Parathyroid adenoma (tissue), 2 donors: Measurements from ENCODE around the gene MTSS2.

Experiments used
- H2AFZ ChIP-seq: fragments of 300-600 bp; sonication (generic); one replicate; pipeline ENCODE4 v1.7.0; 2017; ENCODE audit warnings: antibody characterized with exemption, mild to moderate bottlenecking
- H3K27ac ChIP-seq: fragments of 300-600 bp; sonication (generic); one replicate; pipeline ENCODE4 v1.7.0; 2017
- H3K27me3 ChIP-seq: fragments of 300-600 bp; sonication (generic); one replicate; pipeline ENCODE4 v1.7.0; 2017; ENCODE audit warnings: low read length; ENCODE audit not compliant: control insufficient read depth, insufficient read depth
- H3K36me3 ChIP-seq: fragments of 300-600 bp; sonication (generic); one replicate; pipeline ENCODE4 v1.7.0; 2017; ENCODE audit warnings: low read length; ENCODE audit not compliant: control insufficient read depth, insufficient read depth
- H3K4me1 ChIP-seq: fragments of 300-600 bp; sonication (generic); one replicate; pipeline ENCODE4 v1.7.0; 2017; ENCODE audit warnings: control low read depth
- H3K4me2 ChIP-seq: fragments of 300-600 bp; sonication (generic); one replicate; pipeline ENCODE4 v1.7.0; 2017; ENCODE audit warnings: low read length
- H3K4me3 ChIP-seq: fragments of 300-600 bp; sonication (generic); one replicate; pipeline ENCODE4 v1.7.0; 2017; ENCODE audit warnings: low read depth, low read length
- H3K79me2 ChIP-seq: fragments of 300-600 bp; sonication (generic); one replicate; pipeline ENCODE4 v1.7.0; 2017; ENCODE audit warnings: control low read depth
- H3K9ac ChIP-seq: fragments of 300-600 bp; sonication (generic); one replicate; pipeline ENCODE4 v1.7.0; 2017; ENCODE audit warnings: mild to moderate bottlenecking
- H3K9me3 ChIP-seq: fragments of 300-600 bp; sonication (generic); one replicate; pipeline ENCODE4 v1.7.0; 2017; ENCODE audit warnings: low read length; ENCODE audit not compliant: control insufficient read depth
- TF ChIP-seq, protein P1 (sequence below): fragments of 300-600 bp; sonication (generic); IDR thresholded peaks from one replicate; pipeline ENCODE4 v1.7.0; 2017; ENCODE audit warnings: antibody characterized with exemption, mild to moderate bottlenecking
- donor health status: primary hyperparathyroidism.

MTSS2 gene

DNA sequence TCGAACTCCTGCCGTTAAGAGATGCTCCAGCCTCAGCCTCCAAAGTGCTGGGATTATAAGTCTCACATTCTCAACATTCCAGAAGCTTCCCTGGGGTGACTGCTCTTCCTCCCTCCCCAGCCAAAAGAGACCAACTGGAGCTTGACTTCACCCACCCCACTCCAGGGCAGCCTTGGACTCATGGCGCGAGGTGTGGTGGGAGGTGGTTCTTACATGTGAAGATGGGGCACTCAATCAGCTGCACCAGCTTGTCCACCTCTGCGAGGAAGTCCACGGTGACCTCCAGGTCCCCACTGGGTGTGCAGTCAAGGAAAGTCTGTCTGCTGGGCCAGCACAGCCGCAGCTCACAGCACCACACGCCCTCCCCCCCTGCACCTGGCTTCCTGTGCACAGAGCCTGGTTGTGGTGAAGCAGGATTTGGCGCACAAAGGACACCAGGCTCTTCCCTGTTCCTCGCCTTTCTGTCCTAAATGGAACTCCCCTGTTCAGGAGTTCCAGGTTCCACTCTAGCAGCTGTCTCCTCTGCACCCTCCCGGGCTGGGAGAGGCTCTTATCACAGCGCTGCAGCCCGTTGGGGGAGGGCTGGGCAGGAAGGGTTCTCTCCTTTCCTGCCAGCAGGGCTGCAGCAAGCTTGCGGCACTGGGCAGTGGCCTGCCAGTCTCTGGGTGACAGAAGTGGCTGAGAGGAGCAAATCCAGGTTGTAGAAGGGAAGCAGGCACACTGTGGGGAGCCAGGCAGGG, 9.6 kb upstream of the MTSS2 start:
- peaks cover 11% of the 10 kb centered on the region for H3K4me1 ChIP-seq
- no peaks in the 10 kb centered on the region for H3K9me3 ChIP-seq
- TF ChIP-seq, protein P1, sequence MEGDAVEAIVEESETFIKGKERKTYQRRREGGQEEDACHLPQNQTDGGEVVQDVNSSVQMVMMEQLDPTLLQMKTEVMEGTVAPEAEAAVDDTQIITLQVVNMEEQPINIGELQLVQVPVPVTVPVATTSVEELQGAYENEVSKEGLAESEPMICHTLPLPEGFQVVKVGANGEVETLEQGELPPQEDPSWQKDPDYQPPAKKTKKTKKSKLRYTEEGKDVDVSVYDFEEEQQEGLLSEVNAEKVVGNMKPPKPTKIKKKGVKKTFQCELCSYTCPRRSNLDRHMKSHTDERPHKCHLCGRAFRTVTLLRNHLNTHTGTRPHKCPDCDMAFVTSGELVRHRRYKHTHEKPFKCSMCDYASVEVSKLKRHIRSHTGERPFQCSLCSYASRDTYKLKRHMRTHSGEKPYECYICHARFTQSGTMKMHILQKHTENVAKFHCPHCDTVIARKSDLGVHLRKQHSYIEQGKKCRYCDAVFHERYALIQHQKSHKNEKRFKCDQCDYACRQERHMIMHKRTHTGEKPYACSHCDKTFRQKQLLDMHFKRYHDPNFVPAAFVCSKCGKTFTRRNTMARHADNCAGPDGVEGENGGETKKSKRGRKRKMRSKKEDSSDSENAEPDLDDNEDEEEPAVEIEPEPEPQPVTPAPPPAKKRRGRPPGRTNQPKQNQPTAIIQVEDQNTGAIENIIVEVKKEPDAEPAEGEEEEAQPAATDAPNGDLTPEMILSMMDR: no peak
- H2AFZ ChIP-seq: no peak overlapping the region
- H3K36me3 ChIP-seq: no peaks in the 10 kb centered on the region
- H3K79me2 ChIP-seq: no peaks in the 10 kb centered on the region
- H3K4me3 ChIP-seq: no peak overlapping the region
- H3K27me3 ChIP-seq: no peaks in the 10 kb centered on the region
- no peak overlapping the region for H3K9ac ChIP-seq
- no peak overlapping the region for H3K4me2 ChIP-seq
- H3K27ac ChIP-seq: no peak overlapping the region

DNA sequence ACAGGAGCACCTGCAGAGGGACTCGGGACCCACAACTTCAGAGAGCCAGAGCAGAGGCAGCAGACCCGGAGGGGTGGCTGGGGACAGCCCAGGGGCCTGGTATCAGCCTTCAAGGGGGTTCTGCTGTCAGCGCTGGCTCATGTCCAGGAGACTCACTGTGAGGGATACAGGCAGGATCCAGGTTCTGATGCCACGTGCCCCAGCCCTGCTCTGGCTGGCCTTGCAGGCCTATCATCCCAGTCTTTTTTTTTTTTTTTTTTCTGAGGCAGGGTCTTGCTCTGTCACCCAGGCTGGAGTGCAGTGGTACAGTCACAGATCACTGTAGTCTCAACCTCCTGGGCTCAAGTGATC, 9.0 kb upstream of the MTSS2 start:
- no peak overlapping the region for H3K4me3 ChIP-seq
- no peak overlapping the region for H3K9ac ChIP-seq
- TF ChIP-seq, protein P1: no peak
- no peaks in the 10 kb centered on the region for H3K36me3 ChIP-seq
- H3K79me2 ChIP-seq: no peaks in the 10 kb centered on the region
- no peak overlapping the region for H3K27ac ChIP-seq
- no peak overlapping the region for H2AFZ ChIP-seq
- H3K27me3 ChIP-seq: no peaks in the 10 kb centered on the region
- no peak overlapping the region for H3K4me2 ChIP-seq
- peaks cover 11% of the 10 kb centered on the region for H3K4me1 ChIP-seq
- H3K9me3 ChIP-seq: no peaks in the 10 kb centered on the region

DNA sequence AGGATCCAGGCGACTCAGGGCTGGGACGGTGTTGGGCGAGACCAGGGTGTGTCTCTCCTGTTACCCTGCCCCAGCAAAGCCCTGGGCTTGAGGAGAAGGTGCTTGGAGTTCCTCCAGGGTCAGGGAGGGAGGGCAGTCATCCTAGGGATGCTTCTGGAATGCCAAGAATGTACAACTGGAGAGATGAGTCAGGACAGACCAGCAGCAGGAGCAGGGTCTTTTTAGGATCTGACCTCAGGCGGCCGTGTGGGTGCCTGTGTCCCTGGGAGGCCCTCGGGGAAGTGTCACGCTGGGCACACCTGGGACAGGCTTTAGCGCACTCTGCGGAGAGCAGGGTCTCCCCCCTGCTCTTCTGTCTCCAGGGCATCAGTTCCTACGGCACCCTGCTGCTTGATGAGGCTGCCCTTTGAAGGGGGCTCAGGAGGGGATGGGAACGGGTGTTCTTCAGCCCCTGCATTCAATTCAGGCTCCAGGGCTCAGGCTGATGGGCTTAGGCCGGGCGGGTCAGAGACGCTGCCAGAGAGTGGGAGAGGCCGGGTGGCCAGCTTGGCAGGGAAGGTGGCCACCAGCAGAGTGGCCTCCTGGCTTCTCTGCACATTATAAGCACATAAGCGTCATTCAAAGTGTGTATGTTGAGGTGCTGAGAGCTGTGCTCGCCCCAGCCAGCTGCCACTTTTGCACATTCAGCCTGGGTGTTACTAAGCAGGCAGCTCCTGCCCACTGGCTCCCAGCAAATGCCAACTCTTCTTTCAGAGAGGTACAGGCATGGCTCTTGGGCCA, 8.4 kb upstream of the MTSS2 start:
- Histone ChIP-seq H3K27me3 (no peaks in the 10 kb centered on the region), H3K36me3 (no peaks in the 10 kb centered on the region), H3K4me3 (no peak overlapping the region), H2AFZ (no peak overlapping the region), H3K79me2 (no peaks in the 10 kb centered on the region), H3K9me3 (no peaks in the 10 kb centered on the region), H3K9ac (no peak overlapping the region), H3K4me1 (peaks cover 11% of the 10 kb centered on the region), H3K4me2 (no peak overlapping the region), H3K27ac (no peak overlapping the region)
- TF ChIP-seq, protein P1: no peak

DNA sequence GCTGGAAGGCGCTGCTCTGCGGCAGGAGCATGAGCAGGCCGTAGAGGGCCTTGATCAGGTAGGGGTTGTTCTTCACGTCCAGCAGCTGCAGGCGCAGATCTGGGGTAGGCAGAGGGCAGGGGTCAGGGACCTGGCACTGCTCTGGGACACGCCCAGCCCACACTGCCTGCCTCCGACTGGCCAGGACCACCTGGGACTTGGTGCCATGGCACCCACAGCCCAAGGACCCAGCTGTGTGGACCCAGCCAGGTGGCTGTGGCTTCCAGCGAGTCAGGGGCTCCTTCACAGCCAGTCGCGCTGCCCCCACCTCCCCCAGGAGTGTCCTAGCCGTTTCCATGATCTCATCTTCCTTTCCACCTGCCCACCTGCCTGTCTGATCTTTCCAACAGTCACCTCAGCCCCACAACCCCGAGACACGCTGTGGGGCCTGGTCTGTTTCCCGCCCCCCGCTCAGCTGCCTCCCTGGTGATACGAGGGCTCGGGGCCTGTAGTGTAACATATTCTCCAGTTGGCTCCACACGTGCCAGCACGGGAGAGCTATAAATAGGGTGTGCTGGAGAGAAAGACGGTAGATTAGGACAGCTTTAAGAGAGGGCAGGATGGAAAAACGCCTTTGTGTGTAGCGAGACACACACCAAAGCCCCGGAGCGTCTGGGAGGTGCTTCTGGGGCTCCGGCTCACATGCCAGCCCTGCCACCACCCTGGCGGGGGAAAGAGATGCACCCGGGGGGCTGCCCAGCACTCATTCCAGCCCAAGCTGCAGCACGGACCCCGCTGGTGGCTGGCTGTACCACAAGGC, 7.2 kb upstream of the MTSS2 start:
- Histone ChIP-seq H3K9ac (no peak overlapping the region), H3K36me3 (no peaks in the 10 kb centered on the region), H3K79me2 (no peaks in the 10 kb centered on the region), H3K4me2 (no peak overlapping the region), H3K4me3 (no peak overlapping the region), H3K4me1 (peaks cover 11% of the 10 kb centered on the region), H3K27ac (peak overlapping the region; percentile 84), H3K9me3 (no peaks in the 10 kb centered on the region), H2AFZ (no peak overlapping the region), H3K27me3 (no peaks in the 10 kb centered on the region)
- TF ChIP-seq, protein P1: no peak
